Neural cell (in vitro differentiated cells): ENCODE measurements around the gene HBA2.
A peak's percentile ranks its signal among the peaks of the same experiment; 100 is the strongest.

Experiments
- CTCF ChIP-seq: fragments of 450-650 bp; IDR thresholded peaks from 2 replicates; pipeline ENCODE4 v1.5.1; 2014; ENCODE audit warnings: antibody characterized with exemption, mild to moderate bottlenecking, moderate library complexity; ENCODE audit not compliant: poor library complexity, severe bottlenecking
- EP300 ChIP-seq: fragments of 450-650 bp; conservative IDR thresholded peaks from 2 replicates; pipeline ENCODE4 v1.6.1; 2014; ENCODE audit warnings: antibody characterized with exemption, mild to moderate bottlenecking, moderate library complexity; ENCODE audit not compliant: poor library complexity, severe bottlenecking
- EZH2 ChIP-seq: fragments of 200-600, 300-800 bp; shearing (Covaris generic), sonication (generic); IDR thresholded peaks from 2 replicates; pipeline ENCODE4 v1.6.1; 2014; ENCODE audit warnings: antibody characterized with exemption, low read length, borderline replicate concordance, mild to moderate bottlenecking; ENCODE audit not compliant: insufficient read depth, poor library complexity, severe bottlenecking
- POLR2AphosphoS5 ChIP-seq: IDR thresholded peaks from 2 replicates; pipeline ENCODE4 v1.6.1; 2012
- REST ChIP-seq: IDR thresholded peaks from 2 replicates; pipeline ENCODE4 v1.6.1; 2012; ENCODE audit warnings: borderline replicate concordance

- TF ChIP-seq POLR2AphosphoS5 (no peak), EP300 (no peak), EZH2 (no peak), CTCF (peak; percentile 91), REST (no peak)
Measured at GRCh38 chr16:181565-182021, 8.9 kb downstream of the HBA2 start.
